AG04450 (cell line): ENCODE results near the gene EIF3I. TPM values are rescaled to one million over a fixed set of nuclear protein-coding genes. Genes with fewer than 3 reads are reported as not detected.

Source experiments
- CTCF ChIA-PET: fragments of 300-600, 350-600 bp; formaldehyde crosslinking; extraction: SDS; loops from one replicate; lab custom pipeline; 2022; ENCODE audit warnings: antibody characterized with exemption, inconsistent platforms; lab: Charles Lee
- POLR2A ChIA-PET: fragments of 350-600 bp; formaldehyde crosslinking; extraction: SDS; loops from one replicate; lab custom pipeline; 2021; ENCODE audit warnings: antibody characterized with exemption, inconsistent platforms; lab: Yijun Ruan, JAX
- DNase-seq: peaks from one replicate; pipeline ENCODE4 v3.0.0-alpha.2; 2011; ENCODE audit warnings: low read depth, low spot score
- H3K27ac ChIP-seq: one replicate; pipeline ENCODE4 v1.5.1; 2012; ENCODE audit warnings: low read depth, low read length, control low read depth
- H3K27me3 ChIP-seq: one replicate; pipeline ENCODE4 v1.6.0; 2012; ENCODE audit warnings: low read length; ENCODE audit not compliant: control insufficient read depth, insufficient read depth
- H3K4me3 ChIP-seq: 2 replicates; pipeline ENCODE4 v1.5.1; 2011; ENCODE audit warnings: mild to moderate bottlenecking, low read depth, low read length, control low read depth
- H3K9me3 ChIP-seq: 2 replicates; pipeline ENCODE4 v1.5.1; 2012; ENCODE audit warnings: low read length; ENCODE audit not compliant: control insufficient read depth, insufficient read depth
- CTCF ChIP-seq: IDR thresholded peaks from 2 replicates; pipeline ENCODE4 v1.5.1; 2011; ENCODE audit warnings: low read depth, low read length, control low read depth, inconsistent platforms
- polyA plus RNA-seq: library from polyadenylated mRNA; depleted of rRNA; stranded (reverse); fragments of >200 nt; gene quantifications from 2 replicates; pipeline ENCODE4 v1.2.3, GENCODE V29; 2011

The EIF3I gene
- polyA plus RNA-seq, 1 experiment = 357 TPM

- Histone ChIP-seq H3K27ac (no peak overlapping the region), H3K27me3 (no peaks in the 10 kb centered on the region), H3K4me3 (no peak overlapping the region), H3K9me3 (no peaks in the 10 kb centered on the region; the same call in 1 of the 2 replicates)
- DNase-seq = no peak
- POLR2A ChIA-PET = no interaction called here
- TF ChIP-seq CTCF = no peak
- CTCF ChIA-PET = no interaction called here
Observed at GRCh38 chr1:32242341-32242851, 20.2 kb downstream of the EIF3I start.

GRCh38 chr1:32246888-32247273 lies 24.7 kb downstream of the EIF3I start, which contains the start of gene FAM167B:
Gene FAM167B, plus strand, starts transcription at chr1:32247222. Its CDS starts 200 bp downstream, at chr1:32247422.
- H3K4me3 ChIP-seq = no peak within 1 kb of the TSS
- H3K9me3 ChIP-seq = no peaks in the 10 kb centered on the region; the same call in 1 of the 2 replicates
- no peak for TF ChIP-seq CTCF
- peak within 1 kb of the TSS; percentile 21 for H3K27ac ChIP-seq
- ChIA-PET POLR2A (interaction anchor here (1.1 kb wide), 1 partner anchor 11 kb away, joined by 3 read pairs; no protein-coding TSS in a partner anchor), CTCF (interaction anchor here (0.6 to 3.4 kb wide), 5 partner anchors 9 to 101 kb away, joined by 3 to 15 read pairs (median 6); no protein-coding TSS in a partner anchor)
- no peaks in the 10 kb centered on the region for H3K27me3 ChIP-seq
- no peak for DNase-seq

DNA sequence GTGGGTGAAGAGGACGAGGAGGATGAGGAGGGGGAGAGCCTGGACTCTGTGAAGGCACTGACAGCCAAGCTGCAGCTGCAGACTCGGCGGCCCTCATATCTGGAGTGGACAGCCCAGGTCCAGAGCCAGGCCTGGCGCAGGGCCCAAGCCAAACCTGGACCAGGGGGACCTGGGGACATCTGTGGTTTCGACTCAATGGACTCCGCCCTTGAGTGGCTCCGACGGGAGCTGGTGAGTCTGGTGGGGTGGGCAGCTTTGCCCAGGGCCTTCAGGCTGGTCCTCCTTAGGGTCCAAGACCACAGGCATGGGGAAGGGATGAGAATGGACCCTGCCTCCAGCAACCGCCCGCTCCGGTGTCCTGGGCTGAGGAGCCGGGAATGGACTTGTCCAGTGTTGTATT lies 25.2 kb downstream of the EIF3I start:
- Histone ChIP-seq H3K4me3 (no peak overlapping the region), H3K9me3 (no peaks in the 10 kb centered on the region; the same call in 1 of the 2 replicates), H3K27ac (peak overlapping the region; percentile 21), H3K27me3 (no peaks in the 10 kb centered on the region)
- TF ChIP-seq CTCF = no peak
- ChIA-PET CTCF (interaction anchor here (0.6 to 3.4 kb wide), 8 partner anchors 8 to 111 kb away, joined by 3 to 15 read pairs (median 6); no protein-coding TSS in a partner anchor), POLR2A (no interaction called here)
- no peak for DNase-seq

GRCh38 chr1:32247983-32248889 lies 26.0 kb downstream of the EIF3I start:
- Histone ChIP-seq H3K27me3 (no peaks in the 10 kb centered on the region), H3K27ac (no peak overlapping the region), H3K9me3 (no peaks in the 10 kb centered on the region; the same call in 1 of the 2 replicates), H3K4me3 (no peak overlapping the region)
- DNase-seq = peak; percentile 27
- POLR2A ChIA-PET = interaction anchor here (0.5 to 0.7 kb wide), 2 partner anchors 95 to 263 kb away, joined by 4 to 5 read pairs; no protein-coding TSS in a partner anchor
- CTCF ChIA-PET = interaction anchor here (0.6 to 3.4 kb wide), 18 partner anchors 8 to 111 kb away, joined by 3 to 15 read pairs (median 4); no protein-coding TSS in a partner anchor
- TF ChIP-seq CTCF = peak; percentile 75
